GM21367 (cell line): ENCODE measurements around the gene TNS3.
"Not testable (repeated sequence)": the region's sequence is repeated elsewhere in the genome, so short reads cannot be mapped to it uniquely, and the experiment has no call there.

ENCODE experiments used
- ATAC-seq: cut with Tn5 transposase; IDR thresholded peaks from one replicate; pipeline ENCODE4 v1.9.1; 2021; ENCODE audit not compliant: unreplicated experiment

TNS3 gene

GRCh38 chr7:47581804-47582763, at the start of gene TNS3:
Gene TNS3, minus strand, starts transcription at chr7:47582111. Its CDS starts 142,475 bp downstream, at chr7:47439636.
- no peak for ATAC-seq

- ATAC-seq = no peak
These were observed 49.8 kb upstream of the TNS3 start for GRCh38 chr7:47631711-47632110.

- ATAC-seq = peak; percentile 75
These were observed 45.8 kb upstream of the TNS3 start for GRCh38 chr7:47627580-47628283.

- no peak for ATAC-seq
These were observed 44.2 kb upstream of the TNS3 start for GRCh38 chr7:47625861-47626715.

- no peak for ATAC-seq
These were observed 42.8 kb upstream of the TNS3 start for GRCh38 chr7:47624689-47625088.

GRCh38 chr7:47622946-47623640, 41.2 kb upstream of the TNS3 start:
- no peak for ATAC-seq

GRCh38 chr7:47622586-47622945, 40.7 kb upstream of the TNS3 start:
- no peak for ATAC-seq

GRCh38 chr7:47621979-47622561, 40.2 kb upstream of the TNS3 start:
- no peak for ATAC-seq

GRCh38 chr7:47621347-47621746, 39.4 kb upstream of the TNS3 start:
- ATAC-seq = no peak

- no peak for ATAC-seq
These were observed 37.9 kb upstream of the TNS3 start for GRCh38 chr7:47619806-47620205.

- no peak for ATAC-seq
These were observed 35.2 kb upstream of the TNS3 start for GRCh38 chr7:47617131-47617530.

GRCh38 chr7:47614450-47614849, 32.5 kb upstream of the TNS3 start:
- no peak for ATAC-seq

GRCh38 chr7:47611045-47611511, 29.2 kb upstream of the TNS3 start:
- no peak for ATAC-seq

- ATAC-seq = no peak
These were observed 28.7 kb upstream of the TNS3 start for GRCh38 chr7:47610506-47611044.

GRCh38 chr7:47609803-47610452, 28.0 kb upstream of the TNS3 start:
- no peak for ATAC-seq

GRCh38 chr7:47606593-47607046, 24.7 kb upstream of the TNS3 start:
- ATAC-seq = not testable (repeated sequence)

GRCh38 chr7:47605816-47606575, 24.1 kb upstream of the TNS3 start:
- ATAC-seq = no peak

- no peak for ATAC-seq
These were observed 22.6 kb upstream of the TNS3 start for GRCh38 chr7:47604496-47604890.
